Astrocyte (in vitro differentiated cells and primary cell): Measurements from ENCODE around the gene RMDN3. TPM values are rescaled to one million over a fixed set of nuclear protein-coding genes. Genes with fewer than 3 reads are reported as not detected.

ENCODE experiments used
- DNase-seq: peaks from one replicate; pipeline ENCODE4 v3.0.0-alpha.2; 2010; ENCODE audit warnings: low read depth
- FAIRE-seq: peaks from 2 replicates; lab custom pipeline; 2011; peaks lifted over from hg19 to GRCh38; lab: Jason Lieb, UNC
- H2AFZ ChIP-seq: 2 replicates; pipeline ENCODE4 v1.6.0; 2012; ENCODE audit warnings: low read depth, low read length, inconsistent platforms
- H3K27ac ChIP-seq: 2 replicates; pipeline ENCODE4 v1.5.1; 2011; ENCODE audit warnings: low read depth, low read length, inconsistent platforms
- H3K27me3 ChIP-seq: 2 replicates; pipeline ENCODE4 v1.6.0; 2011; ENCODE audit warnings: low read length, inconsistent platforms; ENCODE audit not compliant: insufficient read depth
- H3K36me3 ChIP-seq: 2 replicates; pipeline ENCODE4 v1.5.1; 2011; ENCODE audit warnings: low read length, inconsistent platforms; ENCODE audit not compliant: insufficient read depth
- H3K4me1 ChIP-seq: 2 replicates; pipeline ENCODE4 v1.5.1; 2011; ENCODE audit warnings: low read length, inconsistent platforms; ENCODE audit not compliant: insufficient read depth
- H3K4me2 ChIP-seq: 2 replicates; pipeline ENCODE4 v1.6.0; 2012; ENCODE audit warnings: low read length, inconsistent platforms
- H3K4me3 ChIP-seq: 2 replicates; pipeline ENCODE4 v1.5.1; 2011; ENCODE audit warnings: low read depth, mild to moderate bottlenecking, low read length, inconsistent platforms; ENCODE audit not compliant: insufficient read depth
- H3K79me2 ChIP-seq: 2 replicates; pipeline ENCODE4 v1.6.0; 2012; ENCODE audit warnings: mild to moderate bottlenecking, low read length, inconsistent platforms; ENCODE audit not compliant: insufficient read depth
- H3K9ac ChIP-seq: 2 replicates; pipeline ENCODE4 v1.6.0; 2012; ENCODE audit warnings: mild to moderate bottlenecking, low read length, inconsistent platforms
- H3K9me3 ChIP-seq: 2 replicates; pipeline ENCODE4 v1.5.1; 2012; ENCODE audit warnings: low read depth, mild to moderate bottlenecking, low read length, inconsistent platforms; ENCODE audit not compliant: insufficient read depth
- H4K20me1 ChIP-seq: 2 replicates; pipeline ENCODE4 v1.6.0; 2012; ENCODE audit warnings: low read length, inconsistent platforms; ENCODE audit not compliant: insufficient read depth
- H3K27ac Mint-ChIP-seq: one replicate; pipeline ENCODE4 v1.8.0; 2021; ENCODE audit warnings: mild to moderate bottlenecking, mixed read lengths; ENCODE audit not compliant: unreplicated experiment
- H3K27me3 Mint-ChIP-seq: one replicate; pipeline ENCODE4 v1.8.0; 2021; ENCODE audit warnings: low read depth, mixed read lengths; ENCODE audit not compliant: unreplicated experiment
- H3K36me3 Mint-ChIP-seq: one replicate; pipeline ENCODE4 v1.8.0; 2021; ENCODE audit warnings: low read depth, mixed read lengths; ENCODE audit not compliant: unreplicated experiment
- H3K4me1 Mint-ChIP-seq: one replicate; pipeline ENCODE4 v1.8.0; 2021; ENCODE audit warnings: low read depth, mixed read lengths; ENCODE audit not compliant: unreplicated experiment
- H3K4me3 Mint-ChIP-seq: one replicate; pipeline ENCODE4 v1.8.0; 2021; ENCODE audit warnings: mild to moderate bottlenecking, moderate library complexity, mixed read lengths; ENCODE audit not compliant: unreplicated experiment
- H3K9me3 Mint-ChIP-seq: one replicate; pipeline ENCODE4 v1.8.0; 2021; ENCODE audit warnings: mild to moderate bottlenecking, mixed read lengths; ENCODE audit not compliant: unreplicated experiment
- CTCF ChIP-seq: IDR thresholded peaks from 2 replicates; pipeline ENCODE4 v1.5.1; 2011; ENCODE audit warnings: low read depth, mild to moderate bottlenecking, inconsistent platforms, low read length, moderate library complexity; ENCODE audit not compliant: insufficient read depth
- EZH2 ChIP-seq: IDR thresholded peaks from 2 replicates; pipeline ENCODE4 v1.6.1; 2012; ENCODE audit warnings: mild to moderate bottlenecking, low read length, inconsistent platforms; ENCODE audit not compliant: insufficient read depth
- total RNA-seq: library from RNA; stranded (reverse); gene quantifications from 2 replicates; pipeline ENCODE4 v1.2.1, GENCODE V29; 2021

Gene RMDN3
- total RNA-seq, 1 donor from 2014 or later: 32.0 TPM

DNA sequence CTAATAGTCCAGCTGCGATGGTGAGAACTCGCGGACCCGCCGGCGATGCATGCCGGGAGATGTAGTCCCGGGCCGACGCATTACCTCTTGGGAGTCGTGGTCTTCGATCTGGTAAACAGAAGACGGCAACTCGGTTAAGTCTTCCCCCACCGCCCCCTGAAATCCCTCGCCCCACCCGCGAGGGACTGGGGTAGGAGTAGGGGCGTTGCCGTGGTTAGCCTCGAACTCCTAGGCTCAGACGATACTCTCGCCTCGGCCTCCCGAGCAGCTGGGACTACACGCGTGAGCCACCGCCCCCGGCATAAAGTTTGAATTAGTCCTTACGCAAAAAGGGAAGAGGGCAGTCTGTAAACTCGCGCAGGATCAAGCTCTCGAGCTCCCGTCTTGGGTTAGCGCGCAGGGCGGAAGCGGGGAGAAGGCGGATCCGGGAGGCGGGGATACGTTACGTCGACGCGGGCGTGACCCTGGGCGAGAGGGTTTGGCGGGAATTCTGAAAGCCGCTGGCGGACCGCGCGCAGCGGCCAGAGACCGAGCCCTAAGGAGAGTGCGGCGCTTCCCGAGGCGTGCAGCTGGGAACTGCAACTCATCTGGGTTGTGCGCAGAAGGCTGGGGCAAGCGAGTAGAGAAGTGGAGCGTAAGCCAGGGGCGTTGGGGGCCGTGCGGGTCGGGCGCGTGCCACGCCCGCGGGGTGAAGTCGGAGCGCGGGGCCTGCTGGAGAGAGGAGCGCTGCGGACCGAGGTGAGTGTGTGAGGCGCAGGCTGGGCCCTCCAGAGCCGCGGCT, 60.2 kb downstream of the RMDN3 start, which contains the start of gene RAD51:
Gene RAD51, plus strand, starts transcription at position 487 of the 781 bp plus-strand sequence. CDS start 3,585 bp downstream, outside the sequence.
- Mint-ChIP-seq H3K27ac (peak within 1 kb of the TSS; percentile 79), H3K4me3 (peak within 1 kb of the TSS; percentile 100), H3K36me3 (peaks cover 6% of the 10 kb centered on the region), H3K27me3 (no peaks in the 10 kb centered on the region), H3K4me1 (peaks cover 5% of the 10 kb centered on the region), H3K9me3 (no peaks in the 10 kb centered on the region)
- FAIRE-seq (no peak), DNase-seq (peak; percentile 88)
- Histone ChIP-seq H2AFZ (peak within 1 kb of the TSS; percentile 92), H3K4me3 (peak within 1 kb of the TSS; percentile 95), H3K4me1 (peaks cover 6% of the 10 kb centered on the region), H3K4me2 (peak within 1 kb of the TSS; percentile 92), H3K36me3 (no peaks in the 10 kb centered on the region), H3K9ac (peak within 1 kb of the TSS; percentile 91), H4K20me1 (no peaks in the 10 kb centered on the region), H3K9me3 (no peaks in the 10 kb centered on the region), H3K79me2 (peaks cover 21% of the 10 kb centered on the region), H3K27me3 (no peaks in the 10 kb centered on the region), H3K27ac (peak within 1 kb of the TSS; percentile 87)
- TF ChIP-seq EZH2: no peak
- no peak for TF ChIP-seq CTCF

- peak overlapping the region; percentile 79 for H3K27ac Mint-ChIP-seq
- H3K36me3 ChIP-seq: no peaks in the 10 kb centered on the region
- H3K4me2 ChIP-seq: peak overlapping the region; percentile 92
- peak overlapping the region; percentile 100 for H3K4me3 Mint-ChIP-seq
- H3K4me1 Mint-ChIP-seq: peaks cover 5% of the 10 kb centered on the region
- H3K9me3 Mint-ChIP-seq: no peaks in the 10 kb centered on the region
- no peaks in the 10 kb centered on the region for H3K27me3 Mint-ChIP-seq
- peak overlapping the region; percentile 87 for H3K27ac ChIP-seq
- H3K36me3 Mint-ChIP-seq: peaks cover 6% of the 10 kb centered on the region
- FAIRE-seq (no peak), DNase-seq (peak; percentile 82)
- peaks cover 21% of the 10 kb centered on the region for H3K79me2 ChIP-seq
- H2AFZ ChIP-seq: peak overlapping the region; percentile 92
- TF ChIP-seq CTCF (no peak), EZH2 (no peak)
- peaks cover 6% of the 10 kb centered on the region for H3K4me1 ChIP-seq
- H3K27me3 ChIP-seq: no peaks in the 10 kb centered on the region
- H3K9ac ChIP-seq: peak overlapping the region; percentile 91
- no peaks in the 10 kb centered on the region for H3K9me3 ChIP-seq
- H3K4me3 ChIP-seq: peak overlapping the region; percentile 95
- H4K20me1 ChIP-seq: no peaks in the 10 kb centered on the region
These were observed 61.0 kb downstream of the RMDN3 start for GRCh38 chr15:40693904-40694687.
